Measurements from ENCODE around the gene COL21A1. TPM values are rescaled to one million over a fixed set of nuclear protein-coding genes. Genes with fewer than 3 reads are reported as not detected.

COL21A1 gene
- polyA plus RNA-seq, 5 donors: 121 to 207 (median 163) TPM

- DNase-seq: no peak
Observed at GRCh38 chr6:56140090-56140489, 107.3 kb downstream of the COL21A1 start.

GRCh38 chr6:56115715-56116114 is 131.7 kb downstream of the COL21A1 start:
- no peak for DNase-seq

GRCh38 chr6:56109149-56109548 is 138.2 kb downstream of the COL21A1 start:
- DNase-seq: no peak

- no peak for DNase-seq
Observed at GRCh38 chr6:56106231-56106630, 141.1 kb downstream of the COL21A1 start.

- no peak for DNase-seq
Observed at GRCh38 chr6:56104591-56104990, 142.8 kb downstream of the COL21A1 start.

GRCh38 chr6:56102216-56102615 is 145.2 kb downstream of the COL21A1 start:
- no peak for DNase-seq

GRCh38 chr6:56101141-56101553 is 146.2 kb downstream of the COL21A1 start:
- no peak for DNase-seq

GRCh38 chr6:56096946-56097621 is 150.3 kb downstream of the COL21A1 start:
- DNase-seq: no peak

GRCh38 chr6:56096541-56096940 is 150.8 kb downstream of the COL21A1 start:
- no peak for DNase-seq

GRCh38 chr6:56093776-56094175 is 153.6 kb downstream of the COL21A1 start:
- DNase-seq: no peak

- DNase-seq: no peak
Observed at GRCh38 chr6:56091159-56091869, 156.1 kb downstream of the COL21A1 start.

GRCh38 chr6:56088641-56089040 is 158.7 kb downstream of the COL21A1 start:
- DNase-seq: no peak

GRCh38 chr6:56087421-56087820 is 160.0 kb downstream of the COL21A1 start:
- DNase-seq: no peak

GRCh38 chr6:56079751-56080540 is 167.4 kb downstream of the COL21A1 start:
- no peak for DNase-seq

- DNase-seq: no peak
Observed at GRCh38 chr6:56076033-56076432, 171.3 kb downstream of the COL21A1 start.

- no peak for DNase-seq
Observed at GRCh38 chr6:56073761-56074160, 173.6 kb downstream of the COL21A1 start.

GRCh38 chr6:56073315-56073714 is 174.1 kb downstream of the COL21A1 start:
- DNase-seq: no peak

GRCh38 chr6:56072856-56073255 is 174.5 kb downstream of the COL21A1 start:
- DNase-seq: no peak

- DNase-seq: no peak
Observed at GRCh38 chr6:56065408-56065807, 182.0 kb downstream of the COL21A1 start.

GRCh38 chr6:56062836-56063235 is 184.5 kb downstream of the COL21A1 start:
- DNase-seq: no peak

- no peak for DNase-seq
Observed at GRCh38 chr6:56058636-56059035, 188.7 kb downstream of the COL21A1 start.

- no peak for DNase-seq
Observed at GRCh38 chr6:56055081-56055704, 192.2 kb downstream of the COL21A1 start.
